ENCODE data around the gene TRIM59. TPM values are rescaled to one million over a fixed set of nuclear protein-coding genes. Genes with fewer than 3 reads are reported as not detected.

Gene TRIM59
- total RNA-seq, 1 experiment from 2014 or later: 19.7 TPM

DNA sequence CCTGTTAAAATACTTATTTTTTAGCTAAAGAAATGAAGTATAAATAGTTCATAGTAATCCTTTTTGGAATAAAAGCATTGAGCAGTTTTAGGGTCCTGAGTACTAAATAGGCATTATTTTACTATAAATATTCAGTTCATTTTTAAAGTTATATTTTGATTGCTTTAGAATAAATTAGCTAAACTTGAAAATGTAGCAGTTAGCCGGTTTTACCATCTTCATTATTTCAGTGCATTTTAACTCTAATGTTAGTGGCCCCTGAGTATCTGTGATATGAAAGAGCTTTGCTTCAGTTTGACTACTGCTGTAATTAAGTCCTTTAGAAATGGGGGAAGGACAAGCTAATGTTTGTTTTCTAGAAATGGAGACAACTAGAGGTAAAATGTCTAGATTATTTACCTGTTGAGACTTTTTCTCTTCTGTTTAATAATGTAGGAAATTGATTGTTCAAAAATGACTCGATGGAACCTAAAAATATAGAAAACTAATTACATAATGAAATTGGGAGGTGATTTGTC lies 46.5 kb downstream of the TRIM59 start:
- DNase-seq (ENCODE audit: low read depth): peak; percentile 22

DNA sequence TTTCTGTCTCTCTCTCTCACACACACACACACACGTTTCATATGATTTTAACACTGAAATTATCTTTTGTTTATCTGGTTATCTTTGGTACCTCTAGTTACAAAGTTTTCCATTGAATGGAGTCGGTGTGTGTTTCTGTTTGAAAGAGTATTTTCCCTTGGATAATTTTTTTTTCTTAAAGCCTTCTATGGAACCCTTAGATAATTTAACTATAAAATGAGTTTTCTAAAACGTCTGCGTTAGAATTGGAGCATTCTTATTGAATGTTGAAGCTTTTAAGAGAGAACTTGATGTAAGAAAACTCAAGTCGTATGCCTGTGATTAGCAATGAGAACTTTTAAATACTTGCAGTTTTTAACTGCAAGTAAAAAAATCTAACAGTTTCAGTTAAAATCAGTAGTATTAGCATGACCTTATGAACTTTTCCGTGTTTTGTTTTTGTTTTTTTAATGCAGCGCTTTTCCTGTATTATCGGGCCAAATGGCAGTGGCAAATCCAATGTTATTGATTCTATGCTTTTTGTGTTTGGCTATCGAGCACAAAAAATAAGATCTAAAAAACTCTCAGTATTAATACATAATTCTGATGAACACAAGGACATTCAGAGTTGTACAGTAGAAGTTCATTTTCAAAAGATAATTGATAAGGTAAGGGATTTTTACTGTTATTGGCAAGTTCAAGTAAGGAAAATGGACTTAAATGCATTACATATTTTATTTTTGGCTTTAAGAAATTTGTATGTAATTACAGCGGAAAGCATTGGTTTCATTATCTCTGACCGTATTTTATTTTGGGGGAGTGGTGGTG lies 47.2 kb downstream of the TRIM59 start:
- DNase-seq (ENCODE audit: low read depth): no peak

DNA sequence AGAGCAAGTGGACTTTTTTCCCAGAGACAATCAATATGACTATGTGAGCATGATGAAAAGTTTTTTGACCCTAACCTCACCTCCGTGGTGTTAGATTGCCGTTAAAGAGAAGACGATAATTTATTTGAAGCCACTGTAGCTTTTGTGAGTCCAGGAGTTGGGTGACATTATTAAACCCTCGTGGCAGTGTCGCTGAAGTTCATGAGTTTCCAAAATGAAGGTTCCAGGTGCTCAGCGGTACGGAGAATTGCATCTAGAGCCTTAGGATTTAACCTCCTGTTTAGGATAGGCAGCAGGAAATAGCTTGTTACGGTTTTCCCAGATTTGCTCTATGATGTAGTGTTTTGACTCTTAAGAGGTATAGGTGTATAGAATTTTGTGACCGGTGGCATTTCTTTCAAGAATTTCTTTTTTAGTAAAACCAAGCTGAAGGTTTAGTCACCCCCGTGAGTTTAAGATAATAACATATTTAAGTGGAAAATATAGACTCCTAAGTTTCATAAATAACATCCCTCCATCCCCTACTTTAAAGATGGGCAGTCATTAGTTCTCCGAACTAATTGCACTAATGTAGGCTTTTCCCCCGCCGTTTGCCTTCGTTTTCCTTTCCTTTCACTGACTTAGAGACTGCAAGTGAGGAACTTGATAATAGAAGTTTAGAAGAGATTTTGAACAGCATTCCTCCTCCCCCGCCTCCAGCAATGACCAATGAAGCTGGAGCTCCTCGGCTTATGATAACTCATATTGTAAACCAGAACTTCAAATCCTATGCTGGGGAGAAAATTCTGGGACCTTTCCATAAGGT lies 48.1 kb downstream of the TRIM59 start:
- peak; percentile 72 for DNase-seq (ENCODE audit: low read depth)

DNA sequence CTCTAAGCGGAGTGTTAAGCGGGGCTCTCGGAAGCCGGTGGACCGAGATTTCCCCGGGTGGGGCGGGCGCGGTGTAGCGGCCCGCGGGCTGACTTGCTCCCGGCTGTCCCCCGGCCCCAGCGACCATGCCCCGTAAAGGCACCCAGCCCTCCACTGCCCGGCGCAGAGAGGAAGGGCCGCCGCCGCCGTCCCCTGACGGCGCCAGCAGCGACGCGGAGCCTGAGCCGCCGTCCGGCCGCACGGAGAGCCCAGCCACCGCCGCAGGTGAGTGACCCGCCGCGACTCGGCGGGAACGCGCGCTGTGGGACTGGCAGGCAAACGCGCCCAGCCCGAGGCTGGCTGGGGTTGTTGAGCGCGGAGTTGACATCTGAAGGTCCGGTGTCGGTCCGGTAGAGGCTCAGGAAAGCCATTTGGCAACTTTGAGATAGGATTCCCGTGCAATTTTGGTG lies 48.9 kb downstream of the TRIM59 start:
- DNase-seq (ENCODE audit: low read depth): no peak

DNA sequence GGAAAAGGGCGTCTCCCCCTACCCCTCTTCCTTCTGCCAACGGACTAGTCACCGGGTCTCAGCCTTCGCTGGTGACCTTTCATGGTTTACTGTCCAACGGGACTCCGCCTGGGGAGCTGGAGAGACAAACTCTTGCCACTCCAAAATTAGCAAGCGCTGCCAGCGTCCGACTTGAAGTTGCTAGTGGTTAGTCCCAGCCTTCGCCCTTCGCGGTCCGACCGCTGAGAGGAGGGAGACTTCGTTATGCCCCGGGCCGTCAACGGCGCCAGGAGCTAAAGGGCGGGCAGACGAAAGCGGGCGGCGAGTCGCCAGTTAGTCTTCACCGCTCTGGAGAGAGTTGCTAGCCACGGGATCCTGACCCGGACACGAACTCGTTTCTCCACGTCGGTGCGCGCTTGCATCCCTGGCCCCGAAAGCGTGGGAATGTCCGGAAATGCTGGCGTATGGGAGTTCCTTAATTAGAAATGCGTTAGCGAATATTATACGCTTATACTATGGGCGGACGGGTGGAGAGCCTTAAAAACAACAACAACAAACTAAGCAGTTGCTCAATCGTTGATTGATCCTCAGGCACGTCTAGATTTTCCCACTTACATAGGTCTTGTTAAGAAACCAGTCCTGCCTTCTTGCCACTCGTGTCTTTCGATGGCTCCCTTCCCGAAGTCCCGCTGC lies 49.4 kb downstream of the TRIM59 start:
- DNase-seq (ENCODE audit: low read depth): peak; percentile 45

DNA sequence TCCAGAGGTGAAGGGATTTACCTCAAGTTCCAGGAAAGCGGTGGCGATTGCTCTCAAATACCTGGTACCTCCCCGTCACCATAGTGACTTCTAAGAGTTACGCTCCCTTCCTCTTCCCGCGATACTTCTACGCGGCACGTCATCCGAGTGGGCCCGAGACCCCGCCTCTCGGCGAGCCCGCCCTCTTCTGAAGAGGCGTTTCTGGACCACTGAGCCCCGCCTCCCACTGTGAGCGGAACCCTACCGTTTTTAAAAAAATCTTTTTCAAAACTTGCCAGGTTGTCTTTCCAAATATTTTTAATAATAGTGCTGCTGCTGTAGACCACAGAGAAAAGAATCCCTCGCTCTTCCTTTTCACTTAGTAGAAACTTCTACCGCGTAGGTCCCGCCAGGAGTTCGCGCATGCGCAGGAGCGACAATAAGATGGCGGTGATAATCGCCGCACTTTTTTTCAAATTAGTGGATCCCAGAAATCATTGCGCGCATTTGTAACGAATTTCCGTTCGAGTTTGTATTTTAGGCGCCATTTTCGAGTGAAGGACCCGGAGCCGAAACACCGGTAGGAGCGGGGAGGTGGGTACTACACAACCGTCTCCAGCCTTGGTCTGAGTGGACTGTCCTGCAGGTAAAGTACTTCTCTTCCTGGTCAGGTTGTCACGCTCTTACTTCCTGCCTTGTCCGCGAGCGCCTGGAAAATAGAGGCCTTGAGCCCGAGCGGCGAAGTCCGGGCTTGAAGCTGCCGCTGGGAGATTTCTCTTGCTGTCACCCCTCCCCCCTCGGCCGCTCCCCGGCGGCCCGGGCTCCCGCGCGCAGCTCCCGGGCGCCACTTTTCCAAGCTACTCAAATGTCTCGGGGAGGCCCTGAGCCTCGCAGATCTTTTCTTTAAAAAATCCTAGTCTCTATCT lies 50.2 kb downstream of the TRIM59 start, which contains the start of the genes IFT80 and SMC4:
TSS of gene IFT80 (minus strand) at position 101 of the 905 bp plus-strand sequence. CDS start 14,625 bp downstream, outside the sequence.
TSS of gene SMC4 (plus strand) at position 526 of the 905 bp plus-strand sequence. CDS start 1,177 bp downstream, outside the sequence.
- DNase-seq (ENCODE audit: low read depth): peak; percentile 94

DNA sequence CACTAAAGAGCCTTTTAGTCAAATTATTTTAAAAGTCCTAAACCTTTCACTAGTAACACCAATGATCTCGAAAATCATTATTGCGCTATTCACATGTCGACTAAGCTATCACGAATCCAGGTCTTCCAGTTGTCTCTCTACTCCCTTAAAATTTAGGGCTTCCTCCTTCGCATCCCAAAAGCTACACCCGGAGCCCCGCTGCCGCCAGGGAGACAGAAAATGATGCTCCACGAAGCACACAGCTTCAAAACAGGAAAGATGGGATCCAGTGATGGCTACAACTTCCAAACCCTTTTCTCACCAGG lies 50.8 kb downstream of the TRIM59 start:
- DNase-seq (ENCODE audit: low read depth): no peak

DNA sequence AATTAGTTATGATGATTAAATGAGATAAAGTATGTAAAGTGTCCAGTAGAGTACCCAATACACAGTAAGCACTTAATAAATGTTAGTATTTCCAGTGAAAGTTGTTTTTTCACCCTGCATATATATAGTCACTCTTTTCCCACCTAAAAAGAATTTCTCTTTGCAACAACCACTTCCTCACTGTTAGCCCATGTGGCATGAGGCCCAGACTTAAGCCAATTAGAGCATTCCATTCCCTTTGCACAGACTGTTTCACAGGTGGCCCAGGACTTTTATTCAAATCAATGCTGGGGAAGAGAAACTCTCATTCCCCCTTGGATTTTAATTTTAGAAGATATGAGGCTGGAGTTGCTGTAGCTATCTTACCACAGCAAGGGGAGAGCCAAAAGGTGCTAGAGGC lies 54.3 kb downstream of the TRIM59 start:
- DNase-seq (ENCODE audit: low read depth): peak; percentile 57

DNA sequence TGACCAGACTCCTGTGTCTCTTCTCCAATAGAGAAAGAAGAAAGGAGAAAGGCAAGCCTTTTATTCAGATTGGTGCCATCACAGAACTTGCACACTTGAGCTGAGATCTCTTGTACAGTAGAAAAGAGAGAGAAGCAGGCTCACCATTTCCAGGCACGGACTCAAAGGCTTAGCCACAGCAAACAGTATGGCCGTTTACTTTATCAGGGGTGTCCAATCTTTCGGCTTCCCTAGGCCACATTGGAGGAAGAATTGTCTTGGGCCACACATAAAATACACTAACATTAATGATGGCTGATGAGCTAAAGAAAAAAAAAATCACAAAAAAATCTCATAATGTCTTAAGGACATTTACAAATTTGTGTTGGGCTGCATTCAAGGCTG lies 55.6 kb downstream of the TRIM59 start:
- DNase-seq (ENCODE audit: low read depth): no peak

DNA sequence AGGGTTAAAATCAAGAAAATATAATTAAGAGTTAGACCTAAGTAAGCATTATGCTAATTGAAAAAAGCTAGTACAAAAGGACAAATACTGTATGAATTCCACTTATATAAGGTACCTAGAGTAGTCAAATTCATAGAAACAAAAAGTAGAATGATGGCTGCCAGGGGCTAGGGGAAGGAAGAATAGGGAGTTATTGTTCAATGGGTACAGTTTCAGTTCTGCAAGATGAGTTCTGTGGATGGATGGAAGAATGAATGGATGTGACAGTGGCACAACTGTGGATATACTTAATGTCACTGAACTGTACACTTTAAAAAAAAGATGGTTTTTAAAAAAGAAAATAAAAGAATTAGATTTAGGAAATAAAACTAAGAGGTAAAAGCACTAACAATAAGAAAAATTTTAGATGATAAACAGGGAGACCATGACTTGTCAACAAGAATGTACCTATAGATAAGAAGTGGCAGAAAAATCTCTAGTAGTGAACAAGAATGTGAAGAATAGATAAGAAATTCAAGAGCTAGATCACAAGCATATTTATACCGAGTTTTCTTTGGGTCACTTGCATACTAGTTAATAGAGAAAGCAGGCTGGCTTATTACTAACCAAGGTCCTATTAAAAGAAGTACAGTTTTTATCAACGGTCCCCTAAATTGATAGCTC lies 56.1 kb downstream of the TRIM59 start:
- DNase-seq (ENCODE audit: low read depth): no peak

DNA sequence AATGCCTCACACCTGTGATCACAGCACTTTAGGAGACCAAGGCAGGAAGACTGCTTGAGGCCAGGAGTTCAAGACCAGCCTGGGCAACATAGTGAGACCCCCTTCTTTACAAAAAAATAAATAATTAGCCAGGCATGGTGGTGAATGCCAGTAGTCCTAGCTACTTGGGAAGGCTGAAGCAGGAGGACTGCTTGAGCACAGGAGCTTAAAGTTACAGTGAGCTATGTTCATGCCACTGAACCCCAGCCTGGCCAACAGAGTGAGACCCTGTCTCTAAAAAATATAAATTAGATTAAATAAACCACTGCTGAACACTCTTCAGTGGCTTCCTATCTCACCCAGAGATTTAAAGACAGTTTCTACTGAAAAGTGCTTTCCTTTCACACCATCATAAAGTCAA lies 56.8 kb downstream of the TRIM59 start:
- DNase-seq (ENCODE audit: low read depth): no peak

DNA sequence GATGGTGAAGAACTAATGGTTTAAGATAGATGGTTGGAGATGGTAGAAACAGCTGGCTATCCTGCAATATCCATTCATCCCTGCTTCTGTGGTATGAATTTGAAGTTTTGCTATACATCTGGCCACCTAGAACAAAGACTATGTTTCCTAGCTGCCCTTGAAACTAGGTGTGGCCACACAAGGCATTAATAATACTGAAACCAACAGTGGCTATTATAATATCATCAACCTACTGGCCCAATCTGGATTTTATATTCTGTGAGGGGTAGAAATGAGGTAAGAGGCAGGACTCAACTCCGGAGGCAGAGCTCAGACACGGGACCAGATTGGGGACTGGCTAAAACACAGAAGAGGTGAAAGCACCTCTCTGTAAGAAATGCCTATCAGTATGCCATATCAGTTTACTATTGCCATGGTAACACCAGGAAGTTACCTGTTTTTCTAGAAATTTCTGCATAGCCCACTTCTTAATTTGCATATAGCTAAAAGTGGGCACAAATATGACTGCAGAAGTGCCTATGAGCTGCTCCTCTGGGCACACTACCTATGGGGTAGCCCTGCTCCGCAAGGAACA lies 58.9 kb downstream of the TRIM59 start:
- no peak for DNase-seq (ENCODE audit: low read depth)

Other genes with a start within 250 kb of the TRIM59 start
- gene C3orf80, start 224.4 kb downstream of the TRIM59 start, total RNA-seq (2014; rRNA removed; shearing (Covaris generic)): 0.48 and 0.49 TPM in 2 replicates
- 44.2 and 44.7 TPM in 2 replicates for gene IFT80, start 50.6 kb downstream of the TRIM59 start, total RNA-seq (2014; rRNA removed; shearing (Covaris generic))
- 263 and 317 TPM in 2 replicates for gene SMC4, start 50.1 kb downstream of the TRIM59 start, total RNA-seq (2014; rRNA removed; shearing (Covaris generic))
- 22.3 and 27.8 TPM in 2 replicates for gene KPNA4, start 115.8 kb upstream of the TRIM59 start, total RNA-seq (2014; rRNA removed; shearing (Covaris generic))
- gene ARL14, start 227.4 kb upstream of the TRIM59 start, total RNA-seq (2014; rRNA removed; shearing (Covaris generic)): not detected in 2 replicates

All from RPMI7951 (cell line).